ENCODE measurements around the gene EEF1AKMT1. TPM values are rescaled to one million over a fixed set of nuclear protein-coding genes. Genes with fewer than 3 reads are reported as not detected.

EEF1AKMT1 gene
- total RNA-seq, 2 experiments from 2014 or later: 18.7 to 19.6 TPM

DNA sequence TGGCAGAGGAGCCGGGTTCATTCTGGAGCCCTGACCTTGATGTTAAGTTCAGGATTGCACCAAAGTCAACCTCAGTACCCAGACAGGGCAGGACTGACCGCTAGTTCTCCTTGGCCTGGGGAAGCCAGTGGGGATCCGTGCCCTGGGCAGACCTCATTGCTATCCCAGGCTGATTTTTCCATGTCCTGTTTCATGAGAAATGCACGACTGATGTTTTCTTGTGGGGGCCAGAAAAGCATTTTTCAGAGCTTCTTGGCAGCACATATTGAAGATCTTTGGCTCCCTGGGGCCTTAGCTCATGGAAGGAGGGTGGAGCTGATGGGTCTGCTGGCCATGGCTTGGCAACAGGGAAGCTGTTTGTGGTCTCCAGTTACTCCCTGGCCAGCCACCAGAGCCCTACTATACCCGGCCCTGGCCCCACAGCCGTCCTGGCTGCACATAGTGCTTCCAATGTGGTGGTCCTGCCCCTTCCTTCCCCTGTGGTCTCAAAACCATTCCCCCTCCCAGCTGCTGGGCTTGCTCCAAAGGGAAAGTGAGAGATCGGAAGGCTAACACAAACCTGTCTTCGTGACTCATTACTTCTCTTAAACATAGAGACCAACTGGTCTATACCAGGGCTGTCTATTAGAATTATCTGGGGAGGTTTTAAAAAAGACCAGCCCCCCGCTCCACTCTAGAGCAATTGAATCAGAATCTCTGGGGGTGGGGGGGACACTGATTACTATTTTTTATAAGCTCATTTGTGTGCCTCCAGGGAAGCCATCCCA lies 59.0 kb downstream of the EEF1AKMT1 start:
- no peaks in the 10 kb centered on the region for H3K9me3 Mint-ChIP-seq
- peaks cover 10% of the 10 kb centered on the region for H3K4me1 Mint-ChIP-seq (ENCODE audit: low read depth)
- no peak overlapping the region for H3K27ac Mint-ChIP-seq
- ATAC-seq: no peak
- no peaks in the 10 kb centered on the region for H3K36me3 Mint-ChIP-seq (ENCODE audit: low read depth)
- H3K27me3 Mint-ChIP-seq: peaks cover 8% of the 10 kb centered on the region
- POLR2A ChIA-PET: no interaction called here
- no peak overlapping the region for H3K4me3 Mint-ChIP-seq
- TF ChIP-seq, protein P1, sequence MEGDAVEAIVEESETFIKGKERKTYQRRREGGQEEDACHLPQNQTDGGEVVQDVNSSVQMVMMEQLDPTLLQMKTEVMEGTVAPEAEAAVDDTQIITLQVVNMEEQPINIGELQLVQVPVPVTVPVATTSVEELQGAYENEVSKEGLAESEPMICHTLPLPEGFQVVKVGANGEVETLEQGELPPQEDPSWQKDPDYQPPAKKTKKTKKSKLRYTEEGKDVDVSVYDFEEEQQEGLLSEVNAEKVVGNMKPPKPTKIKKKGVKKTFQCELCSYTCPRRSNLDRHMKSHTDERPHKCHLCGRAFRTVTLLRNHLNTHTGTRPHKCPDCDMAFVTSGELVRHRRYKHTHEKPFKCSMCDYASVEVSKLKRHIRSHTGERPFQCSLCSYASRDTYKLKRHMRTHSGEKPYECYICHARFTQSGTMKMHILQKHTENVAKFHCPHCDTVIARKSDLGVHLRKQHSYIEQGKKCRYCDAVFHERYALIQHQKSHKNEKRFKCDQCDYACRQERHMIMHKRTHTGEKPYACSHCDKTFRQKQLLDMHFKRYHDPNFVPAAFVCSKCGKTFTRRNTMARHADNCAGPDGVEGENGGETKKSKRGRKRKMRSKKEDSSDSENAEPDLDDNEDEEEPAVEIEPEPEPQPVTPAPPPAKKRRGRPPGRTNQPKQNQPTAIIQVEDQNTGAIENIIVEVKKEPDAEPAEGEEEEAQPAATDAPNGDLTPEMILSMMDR (IDR thresholded peaks at IDR 0.05): no peak
- DNase-seq: no peak
- intact Hi-C loops (cut with micrococcal nuclease): loop anchor here (5.0 kb wide), 2 partner anchors 113 to 208 kb away; no protein-coding TSS in a partner anchor
- CTCF ChIA-PET: interaction anchor here (0.8 to 3.6 kb wide), 7 partner anchors 9 to 211 kb away, joined by 3 to 16 read pairs (median 4); partner anchors contain the start of gene IL17D

DNA sequence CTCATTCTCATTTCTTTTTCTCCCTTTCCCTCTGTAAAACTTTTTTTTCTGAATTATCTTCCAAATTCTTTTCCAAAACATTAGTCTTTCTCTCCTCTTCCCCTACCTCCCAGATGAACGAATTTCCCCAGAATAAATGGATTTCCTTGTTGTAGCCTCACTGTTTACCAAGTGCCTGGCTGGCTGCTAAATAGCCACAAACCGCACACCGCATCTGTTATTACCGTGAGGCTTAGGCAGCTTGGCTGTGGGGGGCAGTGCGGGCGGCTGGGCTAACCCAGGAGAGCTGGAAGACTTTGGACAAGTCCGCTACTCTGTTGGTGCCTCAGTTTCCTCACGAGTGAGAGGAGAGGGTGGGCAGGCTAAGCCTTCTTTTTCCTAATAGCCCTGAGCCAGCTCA lies 59.6 kb downstream of the EEF1AKMT1 start:
- ChIA-PET POLR2A (no interaction called here), CTCF (interaction anchor here (0.8 to 3.6 kb wide), 5 partner anchors 8 to 114 kb away, joined by 3 to 16 read pairs (median 3); partner anchors contain the start of gene IL17D)
- Mint-ChIP-seq H3K36me3 (ENCODE audit: low read depth) (no peaks in the 10 kb centered on the region), H3K4me1 (ENCODE audit: low read depth) (peaks cover 10% of the 10 kb centered on the region), H3K27ac (no peak overlapping the region), H3K27me3 (peaks cover 8% of the 10 kb centered on the region), H3K4me3 (no peak overlapping the region), H3K9me3 (no peaks in the 10 kb centered on the region)
- intact Hi-C loops (cut with micrococcal nuclease): loop anchor here (5.0 kb wide), 2 partner anchors 113 to 208 kb away; no protein-coding TSS in a partner anchor
- no peak for DNase-seq
- ATAC-seq: no peak
- TF ChIP-seq, protein P1 (IDR thresholded peaks at IDR 0.05): no peak

DNA sequence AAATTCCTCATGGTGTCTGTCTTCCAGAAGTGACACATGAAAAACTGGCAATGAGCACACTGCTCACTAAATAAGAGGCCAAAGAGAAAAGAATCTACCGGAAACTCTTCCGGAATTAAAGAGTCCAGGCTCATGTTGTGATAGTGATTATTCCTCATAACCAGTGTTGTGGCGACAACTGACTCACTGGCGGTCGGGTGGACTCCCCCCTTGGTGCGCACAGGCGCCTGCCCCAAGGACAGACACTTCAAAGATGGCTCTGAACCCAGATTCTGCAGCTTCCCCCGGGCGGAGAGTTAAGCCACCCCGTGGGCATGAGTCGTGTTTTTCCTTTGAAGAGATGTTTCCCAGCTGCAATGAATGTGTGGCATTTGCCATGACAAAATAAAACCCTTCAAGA lies 60.0 kb downstream of the EEF1AKMT1 start:
- H3K27me3 Mint-ChIP-seq: peaks cover 8% of the 10 kb centered on the region
- ATAC-seq (no peak), DNase-seq (peak; percentile 28)
- peaks cover 10% of the 10 kb centered on the region for H3K4me1 Mint-ChIP-seq (ENCODE audit: low read depth)
- no peak overlapping the region for H3K4me3 Mint-ChIP-seq
- H3K27ac Mint-ChIP-seq: no peak overlapping the region
- H3K9me3 Mint-ChIP-seq: no peaks in the 10 kb centered on the region
- TF ChIP-seq, protein P1 (IDR thresholded peaks at IDR 0.05): no peak
- ChIA-PET CTCF (interaction anchor here (0.7 to 3.6 kb wide), 7 partner anchors 8 to 212 kb away, joined by 3 to 16 read pairs (median 3); no protein-coding TSS in a partner anchor), POLR2A (no interaction called here)
- H3K36me3 Mint-ChIP-seq (ENCODE audit: low read depth): no peaks in the 10 kb centered on the region
- intact Hi-C loops (cut with micrococcal nuclease): loop anchor here (5.0 kb wide), 2 partner anchors 114 to 209 kb away; no protein-coding TSS in a partner anchor

DNA sequence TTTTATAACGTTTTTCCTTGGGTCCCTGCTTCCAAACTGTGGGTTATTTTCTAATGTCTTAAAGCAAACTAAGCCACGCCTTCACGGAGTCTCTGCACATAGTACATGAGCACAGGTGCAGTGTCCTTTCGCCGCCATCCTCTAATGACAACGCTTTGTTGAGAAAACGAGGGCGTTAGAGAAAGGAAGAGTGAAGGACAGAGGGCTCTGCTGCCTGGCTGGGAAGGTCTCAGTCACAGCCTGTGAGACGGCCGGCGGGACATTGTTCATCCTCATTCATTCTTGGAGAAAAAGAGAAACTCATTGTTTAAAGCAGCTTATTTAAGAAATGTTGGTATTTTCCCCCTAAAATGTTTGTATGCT lies 60.8 kb downstream of the EEF1AKMT1 start:
- H3K4me3 Mint-ChIP-seq: no peak overlapping the region
- no peak overlapping the region for H3K27ac Mint-ChIP-seq
- intact Hi-C loops (cut with micrococcal nuclease): loop anchor here (5.0 kb wide), 2 partner anchors 114 to 209 kb away; no protein-coding TSS in a partner anchor
- H3K4me1 Mint-ChIP-seq (ENCODE audit: low read depth): peaks cover 10% of the 10 kb centered on the region
- no peaks in the 10 kb centered on the region for H3K36me3 Mint-ChIP-seq (ENCODE audit: low read depth)
- DNase-seq: no peak
- POLR2A ChIA-PET: no interaction called here
- no peaks in the 10 kb centered on the region for H3K9me3 Mint-ChIP-seq
- H3K27me3 Mint-ChIP-seq: peaks cover 8% of the 10 kb centered on the region
- no peak for ATAC-seq
- CTCF ChIA-PET: interaction anchor here (0.7 to 3.6 kb wide), 5 partner anchors 9 to 212 kb away, joined by 3 to 16 read pairs (median 3); no protein-coding TSS in a partner anchor
- TF ChIP-seq, protein P1 (IDR thresholded peaks at IDR 0.05): no peak

All from activated CD8-positive, alpha-beta T cell treated with anti-CD3 and anti-CD28 coated beads for 36 hours (primary cell).